Mucosa of gallbladder (tissue), 1 donor: Measurements from ENCODE around the gene MARCHF3. TPM values are rescaled to one million over a fixed set of nuclear protein-coding genes. Genes with fewer than 3 reads are reported as not detected.
"Not testable (repeated sequence)": the region's sequence is repeated elsewhere in the genome, so short reads cannot be mapped to it uniquely, and the experiment has no call there.

ENCODE experiments used
- DNase-seq: peaks from one replicate; pipeline ENCODE4 v3.0.0-alpha.2; 2020; ENCODE audit warnings: low spot score
- total RNA-seq: library from RNA; stranded (reverse); gene quantifications from one replicate; pipeline ENCODE4 v1.2.1, GENCODE V29; 2021
- donor health status: DM: no; HTN: no; CAD: no.

The MARCHF3 gene
- total RNA-seq, 1 donor from 2014 or later = 48.2 TPM

- peak; percentile 38 for DNase-seq
These were observed 112.3 kb downstream of the MARCHF3 start for GRCh38 chr5:126917918-126918614.

GRCh38 chr5:126915496-126915895 lies 114.9 kb downstream of the MARCHF3 start:
- DNase-seq = no peak

- no peak for DNase-seq
These were observed 115.4 kb downstream of the MARCHF3 start for GRCh38 chr5:126914801-126915436.

- DNase-seq = no peak
These were observed 117.7 kb downstream of the MARCHF3 start for GRCh38 chr5:126912616-126913200.

GRCh38 chr5:126911986-126912385 lies 118.4 kb downstream of the MARCHF3 start:
- DNase-seq = no peak

- no peak for DNase-seq
These were observed 120.5 kb downstream of the MARCHF3 start for GRCh38 chr5:126909856-126910255.

- DNase-seq = not testable (repeated sequence)
These were observed 126.0 kb downstream of the MARCHF3 start for GRCh38 chr5:126904407-126904806.

GRCh38 chr5:126900796-126901195 lies 129.6 kb downstream of the MARCHF3 start:
- no peak for DNase-seq

- DNase-seq = no peak
These were observed 130.9 kb downstream of the MARCHF3 start for GRCh38 chr5:126899476-126899875.

GRCh38 chr5:126897851-126898630 lies 132.3 kb downstream of the MARCHF3 start:
- no peak for DNase-seq

- no peak for DNase-seq
These were observed 134.1 kb downstream of the MARCHF3 start for GRCh38 chr5:126896170-126896702.

- not testable (repeated sequence) for DNase-seq
These were observed 134.6 kb downstream of the MARCHF3 start for GRCh38 chr5:126895712-126896111.

GRCh38 chr5:126890414-126890813 lies 139.9 kb downstream of the MARCHF3 start:
- DNase-seq = not testable (repeated sequence)

GRCh38 chr5:126888175-126888574 lies 142.2 kb downstream of the MARCHF3 start:
- no peak for DNase-seq

GRCh38 chr5:126884269-126884819 lies 146.0 kb downstream of the MARCHF3 start:
- DNase-seq = no peak

- no peak for DNase-seq
These were observed 146.7 kb downstream of the MARCHF3 start for GRCh38 chr5:126883564-126884245.

- DNase-seq = no peak
These were observed 148.3 kb downstream of the MARCHF3 start for GRCh38 chr5:126881821-126882600.

- no peak for DNase-seq
These were observed 151.7 kb downstream of the MARCHF3 start for GRCh38 chr5:126878634-126879033.

GRCh38 chr5:126878085-126878484 lies 152.3 kb downstream of the MARCHF3 start:
- DNase-seq = no peak

- DNase-seq = no peak
These were observed 152.8 kb downstream of the MARCHF3 start for GRCh38 chr5:126877602-126878001.
